Duodenal mucosa (tissue), 2 donors: ENCODE data around the gene KIR3DL3.
"Not testable (repeated sequence)": the region's sequence is repeated elsewhere in the genome, so short reads cannot be mapped to it uniquely, and the experiment has no call there.

Experiments used
- H3K27ac ChIP-seq: one replicate; pipeline ENCODE4 v1.7.0; 2013; ENCODE audit warnings: low read depth, low read length
- H3K27me3 ChIP-seq, 2 donors: one replicate each; pipeline ENCODE4 v1.7.0; 2013; ENCODE audit warnings: low read length in 2 of 2, control low read depth in 1 of 2; ENCODE audit not compliant: insufficient read depth in 2 of 2, control insufficient read depth in 1 of 2
- H3K36me3 ChIP-seq, 2 donors: one replicate each; pipeline ENCODE4 v1.7.0; 2013; ENCODE audit warnings: low read length in 2 of 2, control low read depth in 1 of 2; ENCODE audit not compliant: insufficient read depth in 2 of 2, control insufficient read depth in 1 of 2
- H3K4me1 ChIP-seq, 2 donors: one replicate each; pipeline ENCODE4 v1.7.0; 2013; ENCODE audit warnings: low read length in 2 of 2, control low read depth in 1 of 2; ENCODE audit not compliant: insufficient read depth in 2 of 2, control insufficient read depth in 1 of 2
- H3K4me3 ChIP-seq, 2 donors: one replicate each; pipeline ENCODE4 v1.7.0; 2013; ENCODE audit warnings: low read length in 2 of 2, low read depth in 1 of 2
- H3K9ac ChIP-seq, 2 donors: one replicate each; pipeline ENCODE4 v1.7.0; 2013; ENCODE audit warnings: low read length in 2 of 2, low read depth in 1 of 2
- H3K9me3 ChIP-seq, 2 donors: one replicate each; pipeline ENCODE4 v1.7.0; 2013; ENCODE audit warnings: low read length in 2 of 2, control low read depth in 1 of 2; ENCODE audit not compliant: control insufficient read depth in 1 of 2

The KIR3DL3 gene

GRCh38 chr19:54728167-54728566 is 3.9 kb downstream of the KIR3DL3 start:
- Histone ChIP-seq H3K9me3 (peaks cover 0 to 5% of the 10 kb centered on the region in 2 donors), H3K27ac (no peak overlapping the region)

GRCh38 chr19:54729416-54730188 is 5.4 kb downstream of the KIR3DL3 start:
- Histone ChIP-seq H3K27me3 (no peaks in the 10 kb centered on the region), H3K9ac (no peak overlapping the region), H3K27ac (no peak overlapping the region), H3K36me3 (no peaks in the 10 kb centered on the region), H3K9me3 (peaks cover 0 to 5% of the 10 kb centered on the region in 2 donors), H3K4me1 (no peaks in the 10 kb centered on the region), H3K4me3 (no peak overlapping the region)

More at GRCh38 chr19:54728167-54728566, 3.9 kb downstream of the KIR3DL3 start:
- Histone ChIP-seq H3K36me3 (no peaks in the 10 kb centered on the region), H3K4me1 (no peaks in the 10 kb centered on the region), H3K9ac (no peak overlapping the region), H3K4me3 (no peak overlapping the region), H3K27me3 (no peaks in the 10 kb centered on the region)

- Histone ChIP-seq H3K36me3 (no peaks in the 10 kb centered on the region), H3K4me3 (no peak overlapping the region), H3K27me3 (no peaks in the 10 kb centered on the region), H3K4me1 (no peaks in the 10 kb centered on the region), H3K9ac (no peak overlapping the region), H3K9me3 (no peaks in the 10 kb centered on the region), H3K27ac (no peak overlapping the region)
Observed at GRCh38 chr19:54731191-54731590, 6.9 kb downstream of the KIR3DL3 start.

DNA sequence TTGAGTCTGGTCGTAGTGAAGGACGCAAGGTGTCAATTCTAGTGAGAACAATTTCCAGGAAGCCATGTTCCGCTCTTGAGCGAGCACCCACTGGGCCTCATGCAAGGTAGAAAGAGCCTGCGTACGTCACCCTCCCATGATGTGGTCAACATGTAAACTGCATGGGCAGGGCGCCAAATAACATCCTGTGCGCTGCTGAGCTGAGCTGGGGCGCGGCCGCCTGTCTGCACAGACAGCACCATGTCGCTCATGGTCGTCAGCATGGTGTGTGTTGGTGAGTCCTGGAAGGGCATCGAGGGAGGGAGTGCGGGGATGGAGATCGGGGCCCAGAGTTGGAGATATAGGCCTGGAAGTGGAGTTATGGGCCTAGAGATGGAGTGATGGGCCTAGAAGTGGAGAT is 14.1 kb downstream of the KIR3DL3 start, which contains the start of gene KIR2DL3:
Gene KIR2DL3 (plus strand): TSS at position 208 of the 400 bp plus-strand sequence. CDS start 33 bp downstream, at position 241.
- H3K4me1 ChIP-seq, H3K9me3 ChIP-seq, H3K27me3 ChIP-seq, H3K4me3 ChIP-seq, H3K27ac ChIP-seq, H3K36me3 ChIP-seq, H3K9ac ChIP-seq: not testable (repeated sequence)

GRCh38 chr19:54738715-54739114 is 14.5 kb downstream of the KIR3DL3 start:
- no peak overlapping the region for H3K27ac ChIP-seq
- no peaks in the 10 kb centered on the region for H3K27me3 ChIP-seq
- no peak overlapping the region for H3K4me3 ChIP-seq
- no peaks in the 10 kb centered on the region for H3K4me1 ChIP-seq
- H3K36me3 ChIP-seq: no peaks in the 10 kb centered on the region
- H3K9ac ChIP-seq: no peak overlapping the region
- H3K9me3 ChIP-seq: no peaks in the 10 kb centered on the region

DNA sequence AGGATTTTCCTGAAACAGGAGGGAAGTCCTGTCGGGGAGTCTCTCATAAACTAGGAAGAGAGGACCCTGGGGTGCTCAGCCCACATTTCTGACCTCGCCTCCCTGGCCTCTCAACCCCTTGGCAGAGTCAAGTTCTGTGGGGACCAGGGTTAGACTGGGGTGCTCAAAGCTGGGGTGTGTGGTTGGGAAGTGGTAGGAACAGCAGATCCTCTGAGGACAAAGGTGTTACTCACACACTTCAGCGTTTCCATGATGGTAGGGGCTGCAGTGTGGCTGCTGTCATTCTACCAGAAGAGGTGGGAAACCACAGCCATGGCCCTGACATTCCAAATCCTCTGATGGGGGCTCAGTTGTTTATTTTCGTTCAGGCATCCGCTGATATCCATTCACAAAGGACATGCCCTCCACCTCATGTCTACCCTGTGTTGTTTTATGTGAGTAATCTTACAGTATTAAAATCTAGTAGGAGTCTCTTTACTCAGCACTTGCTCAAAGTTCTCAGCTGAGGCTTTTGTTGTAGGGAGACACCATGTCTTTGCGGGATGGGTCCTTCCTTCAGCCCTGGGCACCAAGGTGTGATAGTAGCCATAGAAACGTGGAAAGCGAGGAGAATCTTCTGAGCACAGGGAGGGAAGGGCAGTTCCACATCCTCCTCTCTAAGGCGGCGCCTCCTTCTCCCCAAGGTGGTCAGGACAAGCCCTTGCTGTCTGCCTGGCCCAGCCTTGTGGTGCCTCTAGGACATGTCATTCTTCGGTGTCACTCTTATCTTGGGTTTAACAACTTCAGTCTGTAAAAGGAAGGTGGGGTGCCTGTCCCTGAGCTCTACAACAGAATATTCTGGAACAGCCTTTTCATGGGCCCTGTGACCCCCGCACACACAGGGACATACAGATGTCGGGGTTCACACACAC is 15.6 kb downstream of the KIR3DL3 start:
- H3K36me3 ChIP-seq: no peaks in the 10 kb centered on the region
- no peaks in the 10 kb centered on the region for H3K9me3 ChIP-seq
- no peaks in the 10 kb centered on the region for H3K27me3 ChIP-seq
- H3K27ac ChIP-seq: no peak overlapping the region
- no peaks in the 10 kb centered on the region for H3K4me1 ChIP-seq
- H3K9ac ChIP-seq: no peak overlapping the region
- H3K4me3 ChIP-seq: no peak overlapping the region

DNA sequence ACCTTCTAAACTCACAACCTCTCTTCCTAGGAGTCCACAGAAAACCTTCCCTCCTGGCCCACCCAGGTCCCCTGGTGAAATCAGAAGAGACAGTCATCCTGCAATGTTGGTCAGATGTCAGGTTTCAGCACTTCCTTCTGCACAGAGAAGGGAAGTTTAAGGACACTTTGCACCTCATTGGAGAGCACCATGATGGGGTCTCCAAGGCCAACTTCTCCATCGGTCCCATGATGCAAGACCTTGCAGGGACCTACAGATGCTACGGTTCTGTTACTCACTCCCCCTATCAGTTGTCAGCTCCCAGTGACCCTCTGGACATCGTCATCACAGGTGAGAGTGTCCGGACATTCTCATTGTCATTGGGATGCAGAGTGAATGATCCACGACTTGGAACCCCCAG is 17.7 kb downstream of the KIR3DL3 start:
- not testable (repeated sequence) for H3K27me3 ChIP-seq, H3K4me1 ChIP-seq, H3K4me3 ChIP-seq, H3K9me3 ChIP-seq, H3K9ac ChIP-seq, H3K36me3 ChIP-seq, H3K27ac ChIP-seq

GRCh38 chr19:54744080-54744479 is 19.8 kb downstream of the KIR3DL3 start:
- not testable (repeated sequence) for H3K4me3 ChIP-seq, H3K9me3 ChIP-seq, H3K36me3 ChIP-seq, H3K27me3 ChIP-seq, H3K4me1 ChIP-seq, H3K9ac ChIP-seq, H3K27ac ChIP-seq

- not testable (repeated sequence) for H3K9ac ChIP-seq, H3K9me3 ChIP-seq, H3K4me3 ChIP-seq, H3K4me1 ChIP-seq, H3K27ac ChIP-seq, H3K27me3 ChIP-seq, H3K36me3 ChIP-seq
Observed at GRCh38 chr19:54747614-54748322, 23.5 kb downstream of the KIR3DL3 start.

GRCh38 chr19:54750276-54750675 is 26.0 kb downstream of the KIR3DL3 start:
- H3K36me3 ChIP-seq, H3K9me3 ChIP-seq, H3K4me1 ChIP-seq, H3K4me3 ChIP-seq, H3K9ac ChIP-seq, H3K27me3 ChIP-seq, H3K27ac ChIP-seq: not testable (repeated sequence)
